NK-92 (cell line): ENCODE measurements around the gene CHAT.
"Not testable (repeated sequence)": the region's sequence is repeated elsewhere in the genome, so short reads cannot be mapped to it uniquely, and the experiment has no call there.

Source experiments
- DNase-seq: peaks from one replicate; lab custom pipeline; 2025; ENCODE audit not compliant: unreplicated experiment; lab: John Stamatoyannopoulos, UW

The CHAT gene

GRCh38 chr10:49682449-49682848 lies 68.6 kb downstream of the CHAT start:
- DNase-seq: not testable (repeated sequence)

- DNase-seq: no peak
Observed at GRCh38 chr10:49682879-49683278, 69.0 kb downstream of the CHAT start.

GRCh38 chr10:49686651-49687050 lies 72.8 kb downstream of the CHAT start:
- DNase-seq: no peak

- no peak for DNase-seq
Observed at GRCh38 chr10:49688261-49688846, 74.5 kb downstream of the CHAT start.

- DNase-seq: no peak
Observed at GRCh38 chr10:49688920-49689319, 75.1 kb downstream of the CHAT start.

GRCh38 chr10:49689882-49690510 lies 76.2 kb downstream of the CHAT start:
- no peak for DNase-seq

GRCh38 chr10:49690698-49691356 lies 77.0 kb downstream of the CHAT start:
- DNase-seq: no peak

- DNase-seq: no peak
Observed at GRCh38 chr10:49691588-49691987, 77.8 kb downstream of the CHAT start.

GRCh38 chr10:49694466-49694865 lies 80.6 kb downstream of the CHAT start:
- DNase-seq: no peak

GRCh38 chr10:49696311-49696710 lies 82.5 kb downstream of the CHAT start:
- DNase-seq: no peak

- no peak for DNase-seq
Observed at GRCh38 chr10:49698679-49699078, 84.8 kb downstream of the CHAT start.

- no peak for DNase-seq
Observed at GRCh38 chr10:49700211-49700610, 86.4 kb downstream of the CHAT start.

GRCh38 chr10:49700997-49701396 lies 87.2 kb downstream of the CHAT start:
- no peak for DNase-seq

- no peak for DNase-seq
Observed at GRCh38 chr10:49707585-49707984, 93.7 kb downstream of the CHAT start.

GRCh38 chr10:49709934-49710333 lies 96.1 kb downstream of the CHAT start:
- no peak for DNase-seq

GRCh38 chr10:49710966-49711365 lies 97.1 kb downstream of the CHAT start:
- no peak for DNase-seq

GRCh38 chr10:49711481-49711880 lies 97.6 kb downstream of the CHAT start:
- no peak for DNase-seq

- DNase-seq: no peak
Observed at GRCh38 chr10:49713266-49713665, 99.4 kb downstream of the CHAT start.
